ENCODE data around the gene RLF. TPM values are rescaled to one million over a fixed set of nuclear protein-coding genes. Genes with fewer than 3 reads are reported as not detected.

RLF gene
- total RNA-seq, 1 donor from 2014 or later = 14.0 TPM

GRCh38 chr1:40141878-40142535 is 19.2 kb upstream of the RLF start:
- no peak overlapping the region for H3K4me3 Mint-ChIP-seq (ENCODE audit: unreplicated experiment)
- DNase-seq (ENCODE audit: extremely low spot score, unreplicated experiment) = no peak
- H3K4me1 Mint-ChIP-seq (ENCODE audit: unreplicated experiment) = peaks cover 6% of the 10 kb centered on the region
- no peak overlapping the region for H3K27ac Mint-ChIP-seq (ENCODE audit: unreplicated experiment)
- no peak for TF ChIP-seq CTCF (IDR thresholded peaks at IDR 0.05)
- no peaks in the 10 kb centered on the region for H3K36me3 Mint-ChIP-seq (ENCODE audit: unreplicated experiment)
- H3K9me3 Mint-ChIP-seq (ENCODE audit: unreplicated experiment) = no peaks in the 10 kb centered on the region
- H3K27me3 Mint-ChIP-seq (ENCODE audit: unreplicated experiment) = peaks cover 42% of the 10 kb centered on the region

GRCh38 chr1:40143891-40144575 is 17.2 kb upstream of the RLF start:
- TF ChIP-seq CTCF (IDR thresholded peaks at IDR 0.05) = peak; percentile 83
- H3K27ac Mint-ChIP-seq (ENCODE audit: unreplicated experiment) = no peak overlapping the region
- no peak for DNase-seq (ENCODE audit: extremely low spot score, unreplicated experiment)
- H3K27me3 Mint-ChIP-seq (ENCODE audit: unreplicated experiment) = peaks cover 61% of the 10 kb centered on the region
- H3K4me1 Mint-ChIP-seq (ENCODE audit: unreplicated experiment) = peaks cover 6% of the 10 kb centered on the region
- H3K4me3 Mint-ChIP-seq (ENCODE audit: unreplicated experiment) = no peak overlapping the region
- H3K36me3 Mint-ChIP-seq (ENCODE audit: unreplicated experiment) = no peaks in the 10 kb centered on the region
- H3K9me3 Mint-ChIP-seq (ENCODE audit: unreplicated experiment) = no peaks in the 10 kb centered on the region

GRCh38 chr1:40151457-40152079 is 9.6 kb upstream of the RLF start:
- H3K36me3 Mint-ChIP-seq (ENCODE audit: unreplicated experiment) = no peaks in the 10 kb centered on the region
- TF ChIP-seq CTCF (IDR thresholded peaks at IDR 0.05) = no peak
- H3K27ac Mint-ChIP-seq (ENCODE audit: unreplicated experiment) = no peak overlapping the region
- no peak for DNase-seq (ENCODE audit: extremely low spot score, unreplicated experiment)
- H3K4me1 Mint-ChIP-seq (ENCODE audit: unreplicated experiment) = peaks cover 1% of the 10 kb centered on the region
- H3K9me3 Mint-ChIP-seq (ENCODE audit: unreplicated experiment) = no peaks in the 10 kb centered on the region
- H3K27me3 Mint-ChIP-seq (ENCODE audit: unreplicated experiment) = peaks cover 51% of the 10 kb centered on the region
- H3K4me3 Mint-ChIP-seq (ENCODE audit: unreplicated experiment) = no peak overlapping the region

- peak; percentile 82 for TF ChIP-seq CTCF (IDR thresholded peaks at IDR 0.05)
- H3K27me3 Mint-ChIP-seq (ENCODE audit: unreplicated experiment) = peaks cover 34% of the 10 kb centered on the region
- DNase-seq (ENCODE audit: extremely low spot score, unreplicated experiment) = no peak
- no peaks in the 10 kb centered on the region for H3K9me3 Mint-ChIP-seq (ENCODE audit: unreplicated experiment)
- no peaks in the 10 kb centered on the region for H3K36me3 Mint-ChIP-seq (ENCODE audit: unreplicated experiment)
- H3K4me3 Mint-ChIP-seq (ENCODE audit: unreplicated experiment) = no peak overlapping the region
- peaks cover 1% of the 10 kb centered on the region for H3K4me1 Mint-ChIP-seq (ENCODE audit: unreplicated experiment)
- H3K27ac Mint-ChIP-seq (ENCODE audit: unreplicated experiment) = no peak overlapping the region
These were observed 8.0 kb upstream of the RLF start for GRCh38 chr1:40153073-40153770.

Measured in osteocyte (in vitro differentiated cells).